Erythroblast (primary cell): Measurements from ENCODE around the gene NTHL1.

Experiments used
- DNase-seq, 2 experiments: peaks; one replicate each; lab custom pipeline; 2025; lab: John Stamatoyannopoulos, UW
- GATA1 ChIP-seq: IDR thresholded peaks from 2 replicates; pipeline ENCODE4 v1.6.1; 2011; ENCODE audit warnings: low read depth, mild to moderate bottlenecking, control low read depth, low read length, moderate library complexity
- POLR2A ChIP-seq: IDR thresholded peaks from 2 replicates; pipeline ENCODE4 v1.6.1; 2011; ENCODE audit warnings: mild to moderate bottlenecking, low read length

NTHL1 gene

GRCh38 chr16:2087748-2088631, 40.4 kb upstream of the NTHL1 start:
- no peak for DNase-seq
- TF ChIP-seq GATA1 (no peak), POLR2A (no peak)

- no peak for TF ChIP-seq GATA1
- no peak for DNase-seq
Observed at GRCh38 chr16:2086812-2087747, 39.4 kb upstream of the NTHL1 start.

GRCh38 chr16:2086106-2086742, 38.6 kb upstream of the NTHL1 start:
- DNase-seq: no peak
- TF ChIP-seq POLR2A (no peak), GATA1 (no peak)

GRCh38 chr16:2085669-2086068, 38.0 kb upstream of the NTHL1 start:
- no peak for DNase-seq
- TF ChIP-seq GATA1: no peak
- no peak for TF ChIP-seq POLR2A

- no peak for DNase-seq
- TF ChIP-seq POLR2A (no peak), GATA1 (no peak)
Observed at GRCh38 chr16:2084895-2085625, 37.4 kb upstream of the NTHL1 start.

- DNase-seq: no peak
- TF ChIP-seq GATA1: no peak
- TF ChIP-seq POLR2A: no peak
Observed at GRCh38 chr16:2083876-2084780, 36.5 kb upstream of the NTHL1 start.

- TF ChIP-seq GATA1 (no peak), POLR2A (no peak)
- no peak for DNase-seq
Observed at GRCh38 chr16:2083409-2083808, 35.8 kb upstream of the NTHL1 start.

GRCh38 chr16:2082983-2083364, 35.3 kb upstream of the NTHL1 start:
- TF ChIP-seq GATA1: no peak
- no peak for TF ChIP-seq POLR2A
- DNase-seq: no peak

- TF ChIP-seq GATA1 (no peak), POLR2A (no peak)
- no peak for DNase-seq
Observed at GRCh38 chr16:2082171-2082982, 34.7 kb upstream of the NTHL1 start.

- DNase-seq: no peak
- TF ChIP-seq GATA1 (no peak), POLR2A (no peak)
Observed at GRCh38 chr16:2081201-2082084, 33.8 kb upstream of the NTHL1 start.
